Osteoblast (primary cell): Measurements from ENCODE around the gene CEBPB. TPM values are rescaled to one million over a fixed set of nuclear protein-coding genes. Genes with fewer than 3 reads are reported as not detected.

ENCODE experiments used
- DNase-seq: peaks from one replicate; pipeline ENCODE4 v3.0.0; 2011; ENCODE audit warnings: low spot score, mixed read lengths; ENCODE audit not compliant: insufficient read length; ENCODE audit errors: missing footprints
- H2AFZ ChIP-seq: 2 replicates; pipeline ENCODE4 v1.6.0; 2011; ENCODE audit warnings: mild to moderate bottlenecking, low read length
- H3K27ac ChIP-seq: 2 replicates; pipeline ENCODE4 v1.5.1; 2011; ENCODE audit warnings: mild to moderate bottlenecking, low read depth, low read length, moderate library complexity
- H3K27me3 ChIP-seq: 2 replicates; pipeline ENCODE4 v1.6.0; 2012; ENCODE audit warnings: mild to moderate bottlenecking, control low read depth, inconsistent platforms, low read length, moderate library complexity; ENCODE audit not compliant: insufficient read depth
- H3K36me3 ChIP-seq: 2 replicates; pipeline ENCODE4 v1.5.1; 2011; ENCODE audit warnings: mild to moderate bottlenecking, low read length, control low read depth, moderate library complexity; ENCODE audit not compliant: insufficient read depth
- H3K4me1 ChIP-seq: 2 replicates; pipeline ENCODE4 v1.5.1; 2011; ENCODE audit warnings: mild to moderate bottlenecking, low read length, control low read depth, moderate library complexity; ENCODE audit not compliant: insufficient read depth
- H3K4me2 ChIP-seq: 2 replicates; pipeline ENCODE4 v1.6.0; 2011; ENCODE audit warnings: mild to moderate bottlenecking, low read length; ENCODE audit not compliant: insufficient read depth
- H3K4me3 ChIP-seq: fragments of 200-600 bp; sonication (generic); 3 replicates; pipeline ENCODE4 v1.5.1; 2012; ENCODE audit warnings: mild to moderate bottlenecking, low read length, inconsistent platforms; ENCODE audit not compliant: insufficient read depth
- H3K79me2 ChIP-seq: 2 replicates; pipeline ENCODE4 v1.6.0; 2012; ENCODE audit warnings: mild to moderate bottlenecking, low read length, control low read depth, inconsistent platforms; ENCODE audit not compliant: insufficient read depth
- H3K9me3 ChIP-seq: 2 replicates; pipeline ENCODE4 v1.5.1; 2011; ENCODE audit warnings: low read depth, low read length, control low read depth
- H4K20me1 ChIP-seq: 2 replicates; pipeline ENCODE4 v1.6.0; 2012; ENCODE audit warnings: mild to moderate bottlenecking, low read length, control low read depth; ENCODE audit not compliant: insufficient read depth
- CTCF ChIP-seq: IDR thresholded peaks from 2 replicates; pipeline ENCODE4 v1.5.1; 2011; ENCODE audit warnings: mild to moderate bottlenecking, low read depth, low read length, moderate library complexity; ENCODE audit errors: extremely low read depth
- total RNA-seq: library from RNA; depleted of rRNA; stranded (reverse); fragments of >200 nt; gene quantifications from 2 replicates; pipeline ENCODE4 v1.2.3, GENCODE V29; 2012

CEBPB gene
- total RNA-seq, 1 donor: 79.3 TPM

- peak; percentile 95 for DNase-seq
- Histone ChIP-seq H3K4me2 (no peak overlapping the region), H3K4me1 (peaks cover 24% of the 10 kb centered on the region), H3K9me3 (peaks cover 3% of the 10 kb centered on the region), H3K79me2 (no peaks in the 10 kb centered on the region), H3K36me3 (no peaks in the 10 kb centered on the region), H4K20me1 (no peaks in the 10 kb centered on the region), H3K27ac (no peak overlapping the region), H3K27me3 (peaks cover 2% of the 10 kb centered on the region), H2AFZ (no peak overlapping the region), H3K4me3 (no peak overlapping the region)
- TF ChIP-seq CTCF: no peak
These were observed 28.4 kb downstream of the CEBPB start for GRCh38 chr20:50218987-50219435.

- H3K4me2 ChIP-seq: no peak overlapping the region
- H3K4me1 ChIP-seq: peaks cover 24% of the 10 kb centered on the region
- H3K4me3 ChIP-seq: no peak overlapping the region
- DNase-seq: peak; percentile 36
- H3K27me3 ChIP-seq: no peaks in the 10 kb centered on the region
- no peaks in the 10 kb centered on the region for H3K36me3 ChIP-seq
- no peak overlapping the region for H2AFZ ChIP-seq
- H3K9me3 ChIP-seq: peaks cover 3% of the 10 kb centered on the region
- TF ChIP-seq CTCF: no peak
- H4K20me1 ChIP-seq: no peaks in the 10 kb centered on the region
- H3K27ac ChIP-seq: no peak overlapping the region
- no peaks in the 10 kb centered on the region for H3K79me2 ChIP-seq
These were observed 29.0 kb downstream of the CEBPB start for GRCh38 chr20:50219600-50219999.

- TF ChIP-seq CTCF: no peak
- Histone ChIP-seq H3K36me3 (no peaks in the 10 kb centered on the region), H3K27me3 (no peaks in the 10 kb centered on the region), H3K4me3 (no peak overlapping the region), H3K9me3 (peaks cover 3% of the 10 kb centered on the region), H3K79me2 (no peaks in the 10 kb centered on the region), H3K27ac (peak overlapping the region; percentile 77), H3K4me2 (no peak overlapping the region), H4K20me1 (no peaks in the 10 kb centered on the region), H3K4me1 (peaks cover 29% of the 10 kb centered on the region), H2AFZ (no peak overlapping the region)
- DNase-seq: peak; percentile 83
These were observed 29.7 kb downstream of the CEBPB start for GRCh38 chr20:50220093-50220893.

- Histone ChIP-seq H3K4me3 (no peak overlapping the region), H2AFZ (no peak overlapping the region), H3K4me2 (no peak overlapping the region), H4K20me1 (no peaks in the 10 kb centered on the region), H3K27me3 (no peaks in the 10 kb centered on the region), H3K27ac (peak overlapping the region; percentile 77), H3K4me1 (peaks cover 32% of the 10 kb centered on the region), H3K79me2 (no peaks in the 10 kb centered on the region), H3K36me3 (no peaks in the 10 kb centered on the region), H3K9me3 (peaks cover 3% of the 10 kb centered on the region)
- peak; percentile 32 for DNase-seq
- no peak for TF ChIP-seq CTCF
These were observed 30.3 kb downstream of the CEBPB start for GRCh38 chr20:50220894-50221365.
